ENCODE results near the gene MCL1.
A peak's percentile ranks its signal among the peaks of the same experiment; 100 is the strongest.

MCL1 gene

GRCh38 chr1:150551051-150551783 is 28.2 kb downstream of the MCL1 start:
- Histone ChIP-seq H3K27me3 (peaks cover 12% of the 10 kb centered on the region; the same call in 1 of the 2 replicates), H3K4me3 (no peak overlapping the region), H3K4me1 (peaks cover 39% of the 10 kb centered on the region), H3K4me2 (peak overlapping the region; percentile 77), H3K36me3 (no peaks in the 10 kb centered on the region), H3K27ac (peak overlapping the region; percentile 59), H3K9me3 (no peaks in the 10 kb centered on the region), H4K20me1 (0 out of 2 replicates have a peak, but pooled peaks cover 4% of the 10 kb centered on the region), H3K9ac (peak overlapping the region; percentile 41; the same call in 1 of the 2 replicates)
- TF ChIP-seq Cebpa-rat (IDR thresholded peaks at IDR 0.05): no peak

- Histone ChIP-seq H3K27ac (peak overlapping the region; percentile 59), H3K4me2 (peak overlapping the region; percentile 77), H3K27me3 (peaks cover 12% of the 10 kb centered on the region; the same call in 1 of the 2 replicates), H3K36me3 (no peaks in the 10 kb centered on the region), H3K4me1 (peaks cover 39% of the 10 kb centered on the region), H4K20me1 (0 out of 2 replicates have a peak, but pooled peaks cover 4% of the 10 kb centered on the region), H3K4me3 (no peak overlapping the region), H3K9ac (peak overlapping the region; percentile 41; the same call in 1 of the 2 replicates), H3K9me3 (no peaks in the 10 kb centered on the region)
- no peak for TF ChIP-seq Cebpa-rat (IDR thresholded peaks at IDR 0.05)
Observed at GRCh38 chr1:150550222-150551050, 29.0 kb downstream of the MCL1 start.

GRCh38 chr1:150549496-150550221 is 29.8 kb downstream of the MCL1 start:
- H3K27me3 ChIP-seq: peaks cover 12% of the 10 kb centered on the region; the same call in 1 of the 2 replicates
- H3K9ac ChIP-seq: no peak overlapping the region
- H3K4me3 ChIP-seq: peak overlapping the region; percentile 68; the same call in 1 of the 2 replicates
- no peak overlapping the region for H3K27ac ChIP-seq
- no peak for TF ChIP-seq Cebpa-rat (IDR thresholded peaks at IDR 0.05)
- H3K4me1 ChIP-seq: peaks cover 39% of the 10 kb centered on the region
- no peaks in the 10 kb centered on the region for H3K36me3 ChIP-seq
- 0 out of 2 replicates have a peak, but pooled peaks cover 4% of the 10 kb centered on the region for H4K20me1 ChIP-seq
- H3K9me3 ChIP-seq: no peaks in the 10 kb centered on the region
- H3K4me2 ChIP-seq: peak overlapping the region; percentile 97

GRCh38 chr1:150548632-150549495 is 30.5 kb downstream of the MCL1 start, which contains the start of gene ADAMTSL4:
TSS of gene ADAMTSL4 (plus strand) at chr1:150549408. CDS start at chr1:150552289, 2,881 bp downstream.
- H3K27ac ChIP-seq: peak within 1 kb of the TSS; percentile 58

GRCh38 chr1:150548324-150548631 is 31.1 kb downstream of the MCL1 start:
- Histone ChIP-seq H3K27ac (no peak overlapping the region), H3K4me3 (peak overlapping the region; percentile 68), H4K20me1 (0 out of 2 replicates have a peak, but pooled peaks cover 4% of the 10 kb centered on the region), H3K36me3 (no peaks in the 10 kb centered on the region), H3K9me3 (no peaks in the 10 kb centered on the region), H3K27me3 (peaks cover 12% of the 10 kb centered on the region; the same call in 1 of the 2 replicates), H3K4me1 (peaks cover 37% of the 10 kb centered on the region), H3K9ac (peak overlapping the region; percentile 75; the same call in 1 of the 2 replicates), H3K4me2 (peak overlapping the region; percentile 97)
- TF ChIP-seq Cebpa-rat (IDR thresholded peaks at IDR 0.05): no peak

More at GRCh38 chr1:150548632-150549495, 30.5 kb downstream of the MCL1 start, which contains the start of gene ADAMTSL4:
- peak within 1 kb of the TSS; percentile 97 for H3K4me2 ChIP-seq
- H3K4me3 ChIP-seq: peak within 1 kb of the TSS; percentile 68
- H3K9me3 ChIP-seq: no peaks in the 10 kb centered on the region
- H3K4me1 ChIP-seq: peaks cover 39% of the 10 kb centered on the region
- peaks cover 12% of the 10 kb centered on the region; the same call in 1 of the 2 replicates for H3K27me3 ChIP-seq
- H3K36me3 ChIP-seq: no peaks in the 10 kb centered on the region
- TF ChIP-seq Cebpa-rat (IDR thresholded peaks at IDR 0.05): no peak
- H4K20me1 ChIP-seq: 0 out of 2 replicates have a peak, but pooled peaks cover 4% of the 10 kb centered on the region
- peak within 1 kb of the TSS; percentile 75 for H3K9ac ChIP-seq

GRCh38 chr1:150546294-150546937 is 33.0 kb downstream of the MCL1 start:
- Histone ChIP-seq H3K27me3 (peaks cover 12% of the 10 kb centered on the region; the same call in 1 of the 2 replicates), H3K36me3 (no peaks in the 10 kb centered on the region), H4K20me1 (0 out of 2 replicates have a peak, but pooled peaks cover 4% of the 10 kb centered on the region), H3K27ac (no peak overlapping the region), H3K4me2 (no peak overlapping the region), H3K9me3 (no peaks in the 10 kb centered on the region), H3K9ac (no peak overlapping the region), H3K4me1 (peaks cover 18% of the 10 kb centered on the region), H3K4me3 (no peak overlapping the region)
- no peak for TF ChIP-seq Cebpa-rat (IDR thresholded peaks at IDR 0.05)

- H3K9me3 ChIP-seq: no peaks in the 10 kb centered on the region
- peaks cover 9% of the 10 kb centered on the region for H3K4me1 ChIP-seq
- H3K27ac ChIP-seq: no peak overlapping the region
- 0 out of 2 replicates have a peak, but pooled peaks cover 2% of the 10 kb centered on the region for H4K20me1 ChIP-seq
- H3K9ac ChIP-seq: no peak overlapping the region
- H3K36me3 ChIP-seq: no peaks in the 10 kb centered on the region
- TF ChIP-seq Cebpa-rat (IDR thresholded peaks at IDR 0.05): no peak
- no peak overlapping the region for H3K4me3 ChIP-seq
- no peak overlapping the region for H3K4me2 ChIP-seq
- H3K27me3 ChIP-seq: peaks cover 12% of the 10 kb centered on the region; the same call in 1 of the 2 replicates
Observed at GRCh38 chr1:150545486-150546032, 33.9 kb downstream of the MCL1 start.

GRCh38 chr1:150544204-150544603 is 35.2 kb downstream of the MCL1 start:
- no peak for TF ChIP-seq Cebpa-rat (IDR thresholded peaks at IDR 0.05)
- Histone ChIP-seq H3K4me2 (no peak overlapping the region), H3K27ac (no peak overlapping the region)

More at GRCh38 chr1:150544204-150544603, 35.2 kb downstream of the MCL1 start:
- H3K36me3 ChIP-seq: no peaks in the 10 kb centered on the region
- no peak overlapping the region for H3K9ac ChIP-seq
- no peaks in the 10 kb centered on the region for H3K9me3 ChIP-seq
- H3K4me1 ChIP-seq: 0 out of 2 replicates have a peak, but pooled peaks cover 6% of the 10 kb centered on the region
- H3K27me3 ChIP-seq: peaks cover 8% of the 10 kb centered on the region; the same call in 1 of the 2 replicates
- H3K4me3 ChIP-seq: no peak overlapping the region
- no peaks in the 10 kb centered on the region for H4K20me1 ChIP-seq
